NT2/D1 (cell line): ENCODE measurements around the gene HCN3.
A peak's percentile ranks its signal among the peaks of the same experiment; 100 is the strongest.
"Not testable (repeated sequence)": the region's sequence is repeated elsewhere in the genome, so short reads cannot be mapped to it uniquely, and the experiment has no call there.

Experiments used
- DNase-seq: peaks from one replicate; pipeline ENCODE4 v3.0.0-alpha.2; 2011; ENCODE audit warnings: low read depth, low spot score
- H3K27me3 ChIP-seq: 2 replicates; pipeline ENCODE4 v1.6.0; 2011; ENCODE audit warnings: mild to moderate bottlenecking; ENCODE audit not compliant: insufficient read length, insufficient read depth
- H3K36me3 ChIP-seq: 2 replicates; pipeline ENCODE4 v1.6.1; 2011; ENCODE audit warnings: mild to moderate bottlenecking, low read length, mixed read lengths; ENCODE audit not compliant: insufficient read depth, insufficient read length
- H3K4me1 ChIP-seq: 2 replicates; pipeline ENCODE4 v1.5.1; 2011; ENCODE audit not compliant: insufficient read depth, insufficient read length
- H3K4me3 ChIP-seq: 2 replicates; pipeline ENCODE4 v1.5.1; 2011; ENCODE audit warnings: low read depth; ENCODE audit not compliant: insufficient read length
- H3K9ac ChIP-seq: 2 replicates; pipeline ENCODE4 v1.6.0; 2011; ENCODE audit warnings: low read depth; ENCODE audit not compliant: insufficient read length
- H3K9me3 ChIP-seq: 2 replicates; pipeline ENCODE4 v1.5.1; 2011; ENCODE audit warnings: mild to moderate bottlenecking, low read length; ENCODE audit not compliant: insufficient read depth
- SUZ12 ChIP-seq: IDR thresholded peaks from 2 replicates; pipeline ENCODE4 v1.6.1; 2011; ENCODE audit not compliant: insufficient read length, insufficient read depth; ENCODE audit errors: extremely low read depth
- YY1 ChIP-seq: IDR thresholded peaks from 2 replicates; pipeline ENCODE4 v1.6.1; 2011; ENCODE audit not compliant: insufficient read length, insufficient read depth
- ZNF274 ChIP-seq: IDR thresholded peaks from 2 replicates; pipeline ENCODE4 v1.6.1; 2011; ENCODE audit warnings: mild to moderate bottlenecking, low read depth, low read length

The HCN3 gene

DNA sequence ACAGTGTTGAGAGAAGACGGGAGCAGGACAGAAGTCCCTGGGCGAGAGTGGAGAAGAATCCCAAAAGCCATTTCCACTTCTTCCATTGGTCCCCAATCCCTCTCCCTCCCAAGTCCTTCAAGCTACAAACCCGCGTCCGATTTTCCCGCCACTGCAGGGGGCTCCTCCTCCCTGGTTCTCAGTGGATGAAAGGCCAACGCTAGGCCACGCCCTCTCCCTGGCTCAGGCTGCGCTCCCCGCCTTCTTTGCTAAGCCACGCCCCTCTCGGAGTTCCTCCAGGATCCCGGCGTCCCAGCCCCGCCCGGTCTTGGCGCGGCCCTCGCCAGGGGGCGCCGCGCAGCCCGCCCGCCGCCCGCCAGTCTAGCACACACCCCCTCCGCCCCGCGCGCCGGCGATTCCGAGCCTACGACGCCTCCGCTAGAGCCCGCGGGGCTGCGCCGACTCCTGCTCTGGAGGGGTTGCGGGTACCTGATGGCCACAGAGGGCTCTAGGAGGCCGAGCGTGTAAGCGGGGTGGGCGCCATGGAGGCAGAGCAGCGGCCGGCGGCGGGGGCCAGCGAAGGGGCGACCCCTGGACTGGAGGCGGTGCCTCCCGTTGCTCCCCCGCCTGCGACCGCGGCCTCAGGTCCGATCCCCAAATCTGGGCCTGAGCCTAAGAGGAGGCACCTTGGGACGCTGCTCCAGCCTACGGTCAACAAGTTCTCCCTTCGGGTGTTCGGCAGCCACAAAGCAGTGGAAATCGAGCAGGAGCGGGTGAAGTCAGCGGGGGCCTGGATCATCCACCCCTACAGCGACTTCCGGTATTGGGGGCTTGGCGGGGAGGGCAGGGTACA is at the start of gene HCN3:
TSS of gene HCN3 (plus strand) at position 394 of the 832 bp plus-strand sequence. CDS start at position 522, 128 bp downstream.
- Histone ChIP-seq H3K9ac (peak within 1 kb of the TSS; percentile 86), H3K27me3 (peaks cover 7% of the 10 kb centered on the region)

DNA sequence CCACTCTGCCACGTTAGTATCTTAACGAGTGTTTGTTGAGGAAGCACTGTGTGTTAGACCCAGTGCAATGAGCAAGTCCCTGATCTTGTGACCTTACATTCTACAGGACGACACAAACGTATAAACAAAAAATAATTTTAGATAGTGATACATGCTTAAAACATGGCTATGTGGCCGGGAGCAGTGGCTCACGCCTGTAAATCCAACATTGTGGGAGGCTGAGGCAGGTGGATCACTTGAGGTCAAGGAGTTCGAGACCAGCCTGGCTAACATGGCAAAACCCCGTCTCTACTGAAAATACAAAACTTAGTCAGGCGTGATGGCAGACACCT is 49.2 kb upstream of the HCN3 start:
- H3K9ac ChIP-seq, result peak overlapping the region; percentile 92
- H3K27me3 ChIP-seq, result no peaks in the 10 kb centered on the region
- peaks cover 25% of the 10 kb centered on the region for H3K36me3 ChIP-seq
- H3K4me1 ChIP-seq, result peaks cover 5% of the 10 kb centered on the region
- DNase-seq, result no peak
- no peak for TF ChIP-seq YY1
- TF ChIP-seq ZNF274, result no peak
- no peak for TF ChIP-seq SUZ12
- H3K4me3 ChIP-seq, result peak overlapping the region; percentile 48
- H3K9me3 ChIP-seq, result no peaks in the 10 kb centered on the region

More for the DNA sequence above, at the start of gene HCN3:
- H3K4me3 ChIP-seq, result peak within 1 kb of the TSS; percentile 78
- peaks cover 3% of the 10 kb centered on the region for H3K36me3 ChIP-seq
- no peak for TF ChIP-seq ZNF274
- no peak for TF ChIP-seq YY1
- TF ChIP-seq SUZ12, result no peak
- peaks cover 14% of the 10 kb centered on the region for H3K4me1 ChIP-seq
- peak; percentile 100 for DNase-seq
- peaks cover 11% of the 10 kb centered on the region for H3K9me3 ChIP-seq

DNA sequence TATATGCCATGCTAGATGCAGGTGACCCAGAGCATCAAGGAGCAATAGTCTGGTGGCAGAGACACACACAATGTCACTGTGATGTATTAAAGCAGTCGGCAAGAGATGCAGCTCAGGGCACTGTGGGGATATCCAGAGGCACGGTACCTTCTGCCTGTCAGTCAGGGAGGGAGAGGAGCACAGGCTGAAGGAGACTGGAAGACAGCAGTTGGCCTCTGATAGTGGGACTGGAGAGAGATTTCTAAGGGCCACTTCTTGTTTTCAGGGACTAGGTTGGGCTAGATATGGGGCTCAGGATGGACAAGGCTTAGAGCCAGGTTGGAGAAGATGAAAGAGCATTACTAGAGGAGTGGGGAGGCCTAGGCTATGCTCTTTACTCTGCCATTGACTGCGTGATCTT is 46.0 kb upstream of the HCN3 start:
- not testable (repeated sequence) for H3K9me3 ChIP-seq, DNase-seq, H3K4me1 ChIP-seq, H3K9ac ChIP-seq, H3K4me3 ChIP-seq, H3K27me3 ChIP-seq
- H3K36me3 ChIP-seq, result peaks cover 18% of the 10 kb centered on the region

DNA sequence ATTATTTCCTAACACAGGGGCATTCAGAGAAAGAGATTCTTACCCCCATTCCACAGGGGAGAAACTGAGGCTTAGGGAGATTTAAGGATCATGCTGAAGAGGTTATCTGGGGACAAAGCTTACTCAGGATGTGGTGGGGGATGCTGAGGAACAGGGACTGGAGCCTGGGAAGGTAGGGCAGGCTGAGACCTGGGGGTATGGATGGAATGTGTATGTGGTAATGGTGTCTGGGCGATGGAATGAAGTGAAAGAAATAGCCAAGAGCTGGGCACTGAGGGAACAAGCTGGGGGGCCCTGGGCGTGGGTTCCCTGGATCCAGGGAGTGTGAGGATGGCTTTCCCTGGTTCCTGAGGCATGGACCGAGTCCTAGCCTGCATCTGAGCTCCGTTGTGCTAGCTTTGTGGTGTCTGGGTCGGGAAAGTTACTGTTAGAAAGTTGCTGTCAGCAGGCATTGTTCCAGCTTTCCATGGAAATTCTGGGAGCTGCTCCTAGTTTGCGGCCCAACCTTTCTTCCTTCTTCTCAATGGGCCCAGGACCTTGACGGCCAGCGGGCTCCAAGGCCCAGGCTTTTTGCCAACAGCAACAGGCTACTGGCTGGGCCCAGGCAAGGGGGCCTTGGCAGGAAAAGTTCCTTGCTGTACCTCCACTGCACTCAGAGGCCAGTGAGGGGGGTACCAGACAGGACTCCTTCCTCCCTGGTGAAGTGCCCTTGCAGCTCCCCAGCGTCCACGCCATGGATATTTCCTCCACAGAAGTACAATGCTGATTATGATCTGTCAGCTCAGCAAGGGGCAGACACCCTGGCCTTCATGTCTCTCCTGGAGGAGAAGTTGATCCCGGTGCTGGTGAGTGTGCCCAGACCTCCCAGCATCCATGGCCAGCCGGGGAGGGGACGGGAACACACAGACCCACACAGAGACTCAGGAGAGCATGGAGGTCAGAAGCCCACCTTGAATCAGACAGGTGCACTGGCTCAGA is 45.0 kb upstream of the HCN3 start:
- DNase-seq, H3K9ac ChIP-seq, H3K4me1 ChIP-seq, H3K27me3 ChIP-seq, H3K9me3 ChIP-seq, H3K4me3 ChIP-seq: not testable (repeated sequence)
- H3K36me3 ChIP-seq, result peaks cover 28% of the 10 kb centered on the region

DNA sequence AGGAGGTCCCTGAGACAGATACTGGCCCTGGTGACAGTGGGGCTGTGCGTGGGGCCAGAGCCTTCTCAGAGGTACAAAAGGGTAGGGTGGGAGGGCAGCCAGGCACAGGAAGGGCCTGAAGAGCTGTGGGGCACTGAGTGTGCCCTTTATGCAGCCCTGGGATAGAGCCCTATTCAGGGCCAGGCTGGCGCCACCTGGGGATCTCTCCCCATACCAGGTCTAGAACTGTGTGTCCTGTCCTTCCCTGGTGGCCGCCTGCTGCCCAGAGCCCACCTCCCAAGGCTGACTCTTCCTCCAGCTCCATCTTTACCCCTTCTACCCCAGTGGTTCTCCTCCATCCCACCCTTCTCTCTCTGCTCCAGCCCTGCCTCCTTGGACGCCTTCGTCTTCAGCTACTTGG is 43.8 kb upstream of the HCN3 start:
- H3K9me3 ChIP-seq, H3K4me1 ChIP-seq, H3K9ac ChIP-seq, DNase-seq, H3K27me3 ChIP-seq, H3K4me3 ChIP-seq: not testable (repeated sequence)
- peaks cover 37% of the 10 kb centered on the region for H3K36me3 ChIP-seq

DNA sequence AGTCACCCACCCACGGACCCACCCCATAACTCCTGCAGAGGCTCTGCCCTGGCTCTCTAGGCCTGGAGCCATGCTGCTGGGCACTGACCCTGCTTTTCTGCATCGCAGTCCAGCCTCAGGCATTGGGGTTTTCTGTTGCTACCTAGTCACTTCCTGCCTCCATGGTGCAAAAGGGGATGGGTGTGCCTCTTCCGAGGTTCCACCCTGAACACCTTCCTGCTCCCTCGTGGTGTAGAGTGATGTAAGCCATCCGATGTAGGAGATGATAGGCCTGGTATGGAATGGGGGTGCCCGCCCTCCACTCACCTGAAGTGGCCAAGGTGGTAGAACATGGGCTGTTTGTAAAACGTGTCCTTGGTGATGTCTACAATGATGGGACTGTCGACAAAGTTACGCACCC is 41.9 kb upstream of the HCN3 start:
- H3K4me1 ChIP-seq, H3K9ac ChIP-seq, H3K9me3 ChIP-seq: not testable (repeated sequence)

DNA sequence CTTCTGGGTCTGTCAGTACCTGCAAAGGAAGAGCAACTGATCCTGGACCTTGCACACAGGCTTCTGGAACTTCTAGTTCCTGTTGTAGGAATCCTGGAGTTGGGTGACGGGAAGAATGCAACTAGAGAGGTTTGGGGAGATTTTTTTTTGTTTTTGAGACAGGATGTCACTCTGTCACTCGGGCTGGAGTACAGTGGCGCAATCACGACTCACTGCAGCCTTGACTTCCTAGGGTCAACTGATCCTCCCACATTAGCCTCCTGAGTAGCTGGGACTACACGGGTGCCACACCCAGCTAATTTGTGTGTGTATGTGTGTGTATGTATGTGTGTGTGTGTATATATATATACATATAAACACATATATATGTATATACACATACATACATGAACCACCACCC is 40.8 kb upstream of the HCN3 start:
- no peak overlapping the region for H3K4me3 ChIP-seq
- no peak for TF ChIP-seq SUZ12
- no peak for TF ChIP-seq ZNF274
- no peak for TF ChIP-seq YY1
- H3K27me3 ChIP-seq, result no peaks in the 10 kb centered on the region
- H3K9me3 ChIP-seq, result no peaks in the 10 kb centered on the region
- H3K4me1 ChIP-seq, result peaks cover 2% of the 10 kb centered on the region
- no peak for DNase-seq
- H3K9ac ChIP-seq, result no peak overlapping the region
- H3K36me3 ChIP-seq, result peaks cover 50% of the 10 kb centered on the region

More for the DNA sequence above, 41.9 kb upstream of the HCN3 start:
- not testable (repeated sequence) for H3K4me3 ChIP-seq, H3K27me3 ChIP-seq, DNase-seq
- peaks cover 50% of the 10 kb centered on the region for H3K36me3 ChIP-seq
